ENCODE data around the gene DCC.

DNA sequence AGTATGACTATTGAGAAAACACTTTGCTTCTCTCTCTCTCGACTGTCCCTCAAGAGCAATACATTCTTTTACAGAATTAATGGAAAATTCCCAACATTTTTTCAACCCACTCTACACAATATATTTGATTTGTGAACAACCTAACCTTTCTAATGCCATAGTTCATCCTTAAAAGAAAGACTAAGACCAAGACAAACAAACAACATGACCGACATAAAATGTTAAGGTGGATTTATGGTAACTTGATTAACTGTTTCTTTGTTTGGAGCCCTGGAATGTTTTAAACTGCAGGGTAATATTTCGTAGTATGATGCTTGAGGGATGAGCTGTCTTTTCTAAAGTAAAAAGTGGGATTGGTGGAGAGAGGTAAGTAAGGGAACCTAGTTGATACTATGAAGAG, 1146.3 kb downstream of the DCC start:
- TF ChIP-seq POLR2AphosphoS5 (IDR thresholded peaks at IDR 0.05; ENCODE audit: borderline replicate concordance, low read depth, low read length) (no peak), EZH2 (IDR thresholded peaks at IDR 0.05) (no peak)

Measured in SK-N-MC (cell line).